IPS-20b (cell line): ENCODE results near the gene TLR1.

Experiments used
- H3K27ac ChIP-seq: one replicate; pipeline ENCODE4 v1.5.1; 2013; ENCODE audit warnings: low read length
- H3K27me3 ChIP-seq: 2 replicates; pipeline ENCODE4 v1.6.1; 2013; ENCODE audit warnings: mild to moderate bottlenecking, low read length, inconsistent platforms; ENCODE audit not compliant: insufficient read depth
- H3K36me3 ChIP-seq: 2 replicates; pipeline ENCODE4 v1.6.1; 2013; ENCODE audit warnings: low read depth, mild to moderate bottlenecking, inconsistent platforms, low read length, moderate library complexity; ENCODE audit not compliant: insufficient read depth
- H3K4me1 ChIP-seq: 2 replicates; pipeline ENCODE4 v1.6.1; 2013; ENCODE audit warnings: mild to moderate bottlenecking, control low read depth, inconsistent platforms, low read length, moderate library complexity; ENCODE audit not compliant: insufficient read depth
- H3K4me3 ChIP-seq: 2 replicates; pipeline ENCODE4 v1.5.1; 2013; ENCODE audit warnings: mild to moderate bottlenecking, low read length, inconsistent platforms
- H3K9ac ChIP-seq: 2 replicates; pipeline ENCODE4 v1.6.1; 2013; ENCODE audit warnings: low read depth, mild to moderate bottlenecking, inconsistent platforms, low read length, moderate library complexity
- H3K9me3 ChIP-seq: 2 replicates; pipeline ENCODE4 v1.6.1; 2013; ENCODE audit warnings: mild to moderate bottlenecking, low read depth, low read length, inconsistent platforms; ENCODE audit not compliant: insufficient read depth

Gene TLR1, protein sequence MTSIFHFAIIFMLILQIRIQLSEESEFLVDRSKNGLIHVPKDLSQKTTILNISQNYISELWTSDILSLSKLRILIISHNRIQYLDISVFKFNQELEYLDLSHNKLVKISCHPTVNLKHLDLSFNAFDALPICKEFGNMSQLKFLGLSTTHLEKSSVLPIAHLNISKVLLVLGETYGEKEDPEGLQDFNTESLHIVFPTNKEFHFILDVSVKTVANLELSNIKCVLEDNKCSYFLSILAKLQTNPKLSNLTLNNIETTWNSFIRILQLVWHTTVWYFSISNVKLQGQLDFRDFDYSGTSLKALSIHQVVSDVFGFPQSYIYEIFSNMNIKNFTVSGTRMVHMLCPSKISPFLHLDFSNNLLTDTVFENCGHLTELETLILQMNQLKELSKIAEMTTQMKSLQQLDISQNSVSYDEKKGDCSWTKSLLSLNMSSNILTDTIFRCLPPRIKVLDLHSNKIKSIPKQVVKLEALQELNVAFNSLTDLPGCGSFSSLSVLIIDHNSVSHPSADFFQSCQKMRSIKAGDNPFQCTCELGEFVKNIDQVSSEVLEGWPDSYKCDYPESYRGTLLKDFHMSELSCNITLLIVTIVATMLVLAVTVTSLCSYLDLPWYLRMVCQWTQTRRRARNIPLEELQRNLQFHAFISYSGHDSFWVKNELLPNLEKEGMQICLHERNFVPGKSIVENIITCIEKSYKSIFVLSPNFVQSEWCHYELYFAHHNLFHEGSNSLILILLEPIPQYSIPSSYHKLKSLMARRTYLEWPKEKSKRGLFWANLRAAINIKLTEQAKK

DNA sequence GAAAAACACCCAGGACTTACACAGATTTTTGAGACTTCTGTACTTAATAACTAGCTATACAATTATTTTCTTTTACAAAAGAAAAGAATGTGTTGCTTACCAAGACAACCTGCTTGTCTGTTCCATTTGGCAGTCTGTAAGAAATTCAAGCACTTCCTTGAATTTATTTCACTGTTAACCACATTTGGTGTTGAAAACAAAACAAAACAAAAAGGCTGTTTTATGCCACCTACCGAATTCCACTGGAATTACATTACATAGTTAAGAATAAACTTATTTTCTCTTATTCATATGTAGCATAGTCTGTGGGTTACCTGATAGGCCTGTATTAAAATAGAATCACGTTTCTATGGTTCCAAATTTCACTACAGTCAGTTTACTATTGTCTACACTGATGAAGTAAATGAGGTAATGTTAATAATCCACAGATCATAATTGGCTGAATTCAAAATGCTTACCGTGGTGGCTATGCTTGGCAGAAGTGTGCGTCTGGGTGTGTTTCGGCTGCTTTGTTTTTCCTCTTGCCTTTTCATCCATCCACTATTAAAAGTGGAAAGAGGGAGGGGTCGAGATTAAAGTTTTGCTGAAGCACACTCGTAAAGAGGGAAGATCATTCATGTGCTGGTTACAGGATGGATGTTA lies at the start of gene TLR1:
TSS of gene TLR1 (minus strand) at position 138 of the 642 bp plus-strand sequence. CDS start 5,960 bp downstream, outside the sequence.
- H3K36me3 ChIP-seq, result no peaks in the 10 kb centered on the region
- no peaks in the 10 kb centered on the region for H3K27me3 ChIP-seq
- no peaks in the 10 kb centered on the region for H3K4me1 ChIP-seq
- H3K9me3 ChIP-seq, result peaks cover 15% of the 10 kb centered on the region; the same call in 1 of the 2 replicates
- no peak within 1 kb of the TSS for H3K4me3 ChIP-seq
- no peak within 1 kb of the TSS for H3K9ac ChIP-seq
- H3K27ac ChIP-seq, result no peak within 1 kb of the TSS

DNA sequence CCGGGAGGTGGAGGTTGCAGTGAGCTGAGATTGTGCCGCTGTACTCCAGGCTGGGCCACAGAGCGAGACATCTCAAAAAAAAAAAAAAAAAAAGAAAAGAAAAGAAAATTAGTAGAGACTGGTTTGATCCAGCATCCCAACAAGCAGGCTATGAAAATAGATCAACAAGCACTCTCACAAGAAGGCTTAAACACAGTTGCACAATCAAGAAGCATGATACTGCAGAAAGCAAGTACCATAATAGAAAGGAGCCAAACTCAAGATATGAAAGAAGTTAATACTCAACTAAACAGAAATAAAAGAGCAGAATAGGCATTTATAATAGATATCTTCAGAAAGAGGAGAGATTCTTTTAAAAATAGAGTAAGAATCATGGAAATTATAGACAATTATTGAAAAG lies 41.4 kb upstream of the TLR1 start:
- H3K4me1 ChIP-seq, result no peaks in the 10 kb centered on the region
- H3K4me3 ChIP-seq, result no peak overlapping the region
- no peak overlapping the region for H3K9ac ChIP-seq
- H3K9me3 ChIP-seq, result no peaks in the 10 kb centered on the region
- H3K27me3 ChIP-seq, result no peaks in the 10 kb centered on the region
- no peak overlapping the region for H3K27ac ChIP-seq
- no peaks in the 10 kb centered on the region for H3K36me3 ChIP-seq

DNA sequence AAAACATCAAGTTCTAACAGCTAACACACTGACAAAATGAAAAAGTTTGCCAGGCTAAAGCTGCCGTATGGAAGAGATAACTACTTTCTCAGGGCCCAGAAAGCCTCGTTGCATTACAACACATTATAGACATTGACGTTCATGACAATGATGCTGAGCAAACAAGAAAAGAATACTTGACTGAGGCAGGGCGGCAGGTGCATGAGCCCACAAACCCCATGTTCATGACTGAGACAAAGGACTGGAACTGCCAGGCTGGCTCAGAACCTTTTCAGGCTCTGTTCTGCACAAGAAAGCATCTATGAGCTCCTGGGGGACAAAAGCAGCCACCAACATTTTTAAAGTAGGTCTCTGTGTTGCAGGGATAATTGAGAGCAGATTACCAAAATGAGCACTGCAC lies 38.4 kb upstream of the TLR1 start:
- Histone ChIP-seq H3K9ac (no peak overlapping the region), H3K27me3 (no peaks in the 10 kb centered on the region)

DNA sequence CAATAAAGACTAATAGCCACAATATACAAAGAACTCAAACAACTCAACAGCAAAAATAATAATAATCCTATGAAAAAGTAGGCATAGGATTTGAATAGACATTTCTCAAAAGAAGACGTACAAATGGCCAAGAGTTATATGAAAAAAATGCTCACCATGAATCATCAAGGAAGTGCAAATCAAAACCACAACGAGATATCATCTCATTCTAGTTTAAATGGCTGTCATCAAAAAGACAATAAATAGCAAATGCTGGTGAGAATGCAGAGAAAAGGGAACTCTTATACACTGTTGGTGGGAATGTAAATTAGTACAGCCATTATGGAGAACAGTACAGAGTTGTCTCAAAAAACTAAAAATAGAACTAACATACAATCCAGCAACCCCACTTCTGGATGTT lies 33.3 kb upstream of the TLR1 start:
- Histone ChIP-seq H3K9ac (no peak overlapping the region), H3K36me3 (no peaks in the 10 kb centered on the region), H3K4me1 (no peaks in the 10 kb centered on the region), H3K9me3 (no peaks in the 10 kb centered on the region; the same call in 1 of the 2 replicates), H3K27me3 (no peaks in the 10 kb centered on the region), H3K27ac (no peak overlapping the region), H3K4me3 (no peak overlapping the region)

More for the DNA sequence above, 38.4 kb upstream of the TLR1 start:
- Histone ChIP-seq H3K27ac (no peak overlapping the region), H3K36me3 (no peaks in the 10 kb centered on the region), H3K4me1 (no peaks in the 10 kb centered on the region), H3K9me3 (no peaks in the 10 kb centered on the region), H3K4me3 (no peak overlapping the region)

DNA sequence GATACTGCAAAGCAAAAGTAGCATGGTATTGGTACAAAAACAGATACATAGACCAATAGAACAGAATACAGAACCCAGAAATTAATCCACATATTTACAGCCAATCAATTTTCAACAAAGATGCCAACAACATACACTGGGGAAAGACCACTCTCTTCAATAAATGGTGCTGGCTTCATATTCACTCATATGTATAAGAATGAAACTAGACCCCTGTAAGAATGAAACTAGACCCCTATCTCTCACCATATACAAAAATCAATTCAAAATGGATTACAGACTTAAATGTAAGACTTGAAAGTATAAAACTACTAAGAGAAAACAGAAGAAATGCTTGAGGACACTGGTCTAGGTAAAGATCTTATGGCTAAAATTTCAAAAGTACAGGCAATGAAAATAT lies 32.7 kb upstream of the TLR1 start:
- Histone ChIP-seq H3K36me3 (no peaks in the 10 kb centered on the region), H3K27me3 (no peaks in the 10 kb centered on the region), H3K4me3 (no peak overlapping the region), H3K9ac (no peak overlapping the region), H3K4me1 (no peaks in the 10 kb centered on the region), H3K27ac (no peak overlapping the region), H3K9me3 (no peaks in the 10 kb centered on the region; the same call in 1 of the 2 replicates)

DNA sequence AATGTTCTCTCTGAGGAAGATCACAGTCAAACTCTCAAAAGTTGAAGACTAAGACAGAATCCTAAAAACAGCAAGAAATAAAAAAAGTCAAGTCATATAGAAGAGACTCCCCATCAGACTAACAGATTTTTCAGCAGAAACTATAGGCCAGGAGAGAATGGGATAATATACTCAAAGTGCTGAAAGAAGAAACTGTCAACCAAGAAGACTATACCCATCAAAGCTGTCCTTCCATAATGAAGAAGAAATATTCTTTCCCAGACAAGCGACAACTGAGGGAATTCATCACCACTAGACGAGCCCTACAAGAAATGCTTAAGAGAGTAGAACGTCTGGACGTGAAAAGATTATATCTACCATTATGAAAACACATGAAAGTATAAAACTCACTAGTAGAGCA lies 30.0 kb upstream of the TLR1 start:
- Histone ChIP-seq H3K9me3 (no peaks in the 10 kb centered on the region; the same call in 1 of the 2 replicates), H3K4me1 (no peaks in the 10 kb centered on the region), H3K36me3 (no peaks in the 10 kb centered on the region)

DNA sequence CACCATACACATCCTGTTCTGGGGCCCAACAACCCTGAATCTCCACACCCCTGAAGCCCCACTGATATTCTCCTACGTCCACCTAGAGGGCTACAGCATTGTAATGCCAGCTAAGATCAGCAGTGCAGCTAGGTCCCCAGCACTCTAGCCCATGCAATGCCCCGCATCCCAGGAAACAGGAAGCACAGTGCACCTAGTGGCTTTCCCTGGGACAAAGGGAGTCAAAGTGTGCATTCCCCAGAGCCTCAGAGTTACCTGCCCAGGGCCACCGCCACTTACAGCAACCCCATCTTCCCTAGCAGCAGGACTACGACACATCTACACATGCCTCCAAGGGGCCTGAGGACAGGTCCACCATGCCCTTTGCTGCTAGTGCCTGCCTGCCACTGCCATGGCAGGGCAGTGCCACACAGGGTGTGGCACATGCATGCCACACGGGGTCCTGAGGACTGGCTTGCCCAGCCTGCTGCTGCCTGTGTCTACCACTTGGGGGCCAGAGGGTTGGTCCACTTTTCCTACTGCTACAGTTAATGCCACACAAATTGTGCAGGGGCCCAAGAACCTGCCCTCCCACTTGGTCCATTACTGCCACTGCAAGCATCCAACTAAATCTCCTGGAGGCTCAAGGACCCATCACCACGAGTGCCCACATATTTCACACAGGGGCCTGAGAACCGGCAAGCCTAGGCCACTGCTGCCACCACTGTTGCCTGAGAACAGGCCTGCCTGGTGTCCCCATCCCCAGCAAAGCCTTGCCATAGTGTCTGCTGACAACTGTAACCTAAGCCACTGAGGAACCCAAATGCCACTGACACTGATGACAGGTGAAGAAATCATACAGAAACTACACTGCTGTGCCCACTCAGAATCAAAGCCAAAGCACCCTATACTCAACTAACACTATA lies 28.3 kb upstream of the TLR1 start:
- Histone ChIP-seq H3K27me3 (no peaks in the 10 kb centered on the region), H3K4me1 (no peaks in the 10 kb centered on the region), H3K9me3 (no peaks in the 10 kb centered on the region; the same call in 1 of the 2 replicates), H3K36me3 (no peaks in the 10 kb centered on the region), H3K9ac (no peak overlapping the region), H3K4me3 (no peak overlapping the region), H3K27ac (no peak overlapping the region)

More for the DNA sequence above, 30.0 kb upstream of the TLR1 start:
- no peaks in the 10 kb centered on the region for H3K27me3 ChIP-seq
- no peak overlapping the region for H3K9ac ChIP-seq
- H3K27ac ChIP-seq, result no peak overlapping the region
- H3K4me3 ChIP-seq, result no peak overlapping the region

DNA sequence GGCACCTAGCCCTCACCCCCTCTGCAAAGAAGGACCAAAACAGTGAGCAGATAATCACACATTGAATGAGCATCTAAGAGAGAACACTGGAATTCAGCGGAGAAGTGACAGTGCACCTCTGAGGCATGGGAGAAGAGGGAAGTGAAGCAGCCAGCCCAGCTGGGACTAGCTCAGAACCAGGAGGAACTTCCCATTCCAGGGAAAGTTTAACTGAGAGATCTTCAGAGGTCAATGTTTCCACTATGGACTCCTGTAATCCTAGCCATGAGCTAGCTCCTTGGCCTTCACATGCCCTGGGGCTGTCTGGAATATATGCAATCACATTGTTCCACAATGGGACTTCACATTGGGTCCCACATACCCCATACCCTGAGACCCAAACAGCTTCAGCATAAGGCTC lies 27.6 kb upstream of the TLR1 start:
- Histone ChIP-seq H3K27me3 (no peaks in the 10 kb centered on the region), H3K9ac (no peak overlapping the region), H3K27ac (no peak overlapping the region), H3K9me3 (no peaks in the 10 kb centered on the region; the same call in 1 of the 2 replicates), H3K4me1 (no peaks in the 10 kb centered on the region), H3K36me3 (no peaks in the 10 kb centered on the region), H3K4me3 (no peak overlapping the region)

DNA sequence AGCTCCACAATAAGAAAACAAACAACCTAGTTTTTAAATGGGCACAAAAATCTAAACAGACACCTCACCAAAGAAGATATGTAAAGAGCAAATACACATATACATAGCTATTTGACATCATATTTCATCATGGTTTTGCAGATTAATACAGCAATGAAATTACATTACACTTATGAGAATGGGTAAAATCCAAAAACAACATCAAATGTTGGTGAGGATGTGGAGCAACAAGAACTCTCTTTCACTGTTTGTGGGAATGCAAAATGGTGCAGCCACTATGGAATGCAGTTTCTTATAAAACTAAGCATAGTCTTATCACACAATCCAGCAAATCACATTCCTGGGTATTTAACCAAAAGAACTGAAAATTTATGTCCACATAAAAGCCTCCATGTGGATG lies 27.1 kb upstream of the TLR1 start:
- Histone ChIP-seq H3K9ac (no peak overlapping the region), H3K27me3 (no peaks in the 10 kb centered on the region), H3K27ac (no peak overlapping the region), H3K4me3 (no peak overlapping the region), H3K36me3 (no peaks in the 10 kb centered on the region), H3K4me1 (no peaks in the 10 kb centered on the region), H3K9me3 (no peaks in the 10 kb centered on the region; the same call in 1 of the 2 replicates)

DNA sequence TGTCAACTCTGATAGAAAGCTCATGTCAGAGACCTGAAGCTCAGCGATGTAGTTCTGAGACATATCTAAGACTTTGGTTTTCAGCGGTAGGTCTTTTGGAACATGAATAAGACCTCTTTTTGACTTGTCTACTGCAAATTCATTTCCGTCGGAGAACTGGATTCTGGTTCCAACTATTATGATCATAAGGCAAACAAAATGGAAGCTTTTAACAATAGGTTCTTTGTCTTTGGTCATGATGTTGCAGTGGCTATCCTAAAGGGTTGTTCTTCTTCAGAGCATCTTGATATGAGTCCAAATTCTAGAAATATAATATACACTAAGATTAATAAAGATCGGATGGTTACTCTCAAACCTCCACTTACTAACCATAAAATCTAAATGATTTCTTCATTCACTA lies 24.6 kb upstream of the TLR1 start:
- H3K9me3 ChIP-seq, result no peaks in the 10 kb centered on the region; the same call in 1 of the 2 replicates
- no peaks in the 10 kb centered on the region for H3K4me1 ChIP-seq
- H3K27ac ChIP-seq, result no peak overlapping the region
- no peak overlapping the region for H3K9ac ChIP-seq
- H3K4me3 ChIP-seq, result no peak overlapping the region
- H3K36me3 ChIP-seq, result no peaks in the 10 kb centered on the region
- H3K27me3 ChIP-seq, result no peaks in the 10 kb centered on the region

DNA sequence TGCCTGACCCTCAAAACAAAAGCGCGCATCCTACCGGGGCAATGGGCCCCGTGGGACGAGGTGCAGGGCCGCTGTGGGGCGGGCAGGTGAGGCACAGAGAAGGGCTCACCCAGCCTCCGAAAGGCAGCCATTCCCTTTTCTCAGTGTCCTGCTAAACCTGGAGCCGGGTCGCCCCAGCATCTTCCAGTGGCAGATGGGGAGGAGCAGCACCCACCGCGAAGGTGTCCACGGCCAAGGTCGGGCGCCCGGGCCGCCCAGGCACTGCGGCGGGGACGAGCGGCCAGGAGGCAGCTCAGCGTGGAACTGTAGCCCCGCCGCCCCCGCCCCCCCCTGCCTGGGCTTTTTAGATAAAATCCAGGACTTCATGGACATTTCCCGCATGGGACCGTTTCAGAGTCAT lies 19.2 kb upstream of the TLR1 start:
- Histone ChIP-seq H3K4me3 (no peak overlapping the region), H3K9ac (no peak overlapping the region), H3K4me1 (no peaks in the 10 kb centered on the region), H3K27ac (no peak overlapping the region), H3K27me3 (no peaks in the 10 kb centered on the region; the same call in 1 of the 2 replicates), H3K36me3 (no peaks in the 10 kb centered on the region), H3K9me3 (peaks cover 12% of the 10 kb centered on the region)
